Adrenal gland (tissue), 12 donors: ENCODE measurements around the gene PRR18. TPM values are rescaled to one million over a fixed set of nuclear protein-coding genes. Genes with fewer than 3 reads are reported as not detected.

Source experiments
- DNase-seq, 7 donors: peaks; one replicate each; pipeline ENCODE4 v3.0.0-alpha.2; 2019 to 2020
- H3K27ac ChIP-seq, 5 donors: fragments of 200-600 bp; sonication (generic) in 4 of 5; 1 replicate in 3 of 5; 2 replicates in 2 of 5; pipeline versions ENCODE4 v1.5.1 to v1.8.0; 2016 to 2020; ENCODE audit warnings: mild to moderate bottlenecking in 1 of 5
- H3K27me3 ChIP-seq: fragments of 200-600 bp; 2 replicates; pipeline ENCODE4 v1.8.0; 2021
- H3K36me3 ChIP-seq, 2 donors: fragments of 200-600 bp; replicated peaks in 1 of 2; 1 replicate in 1 of 2; 2 replicates in 1 of 2; pipeline versions ENCODE4 v1.5.1 to v1.8.0; 2018 to 2022
- H3K4me1 ChIP-seq, 2 donors: fragments of 200-600 bp; replicated peaks in 1 of 2; 1 replicate in 1 of 2; 2 replicates in 1 of 2; pipeline versions ENCODE4 v1.5.1 to v1.8.0; 2018 to 2021
- H3K4me3 ChIP-seq, 4 donors: fragments of 200-600 bp; sonication (generic) in 3 of 4; one replicate each; pipeline ENCODE4 v1.5.1; 2016 to 2018
- H3K9me3 ChIP-seq, 3 donors: fragments of 200-600 bp; sonication (generic) in 1 of 3; replicated peaks in 1 of 3; 1 replicate in 2 of 3; 2 replicates in 1 of 3; pipeline versions ENCODE4 v1.5.1 to v1.8.0; 2016 to 2021
- CTCF ChIP-seq, 6 experiments: fragments of 450-650 bp in 4 of 6; fragments of 200-600 bp in 2 of 6; sonication (generic) in 1 of 6; IDR thresholded peaks; 1 replicate in 5 of 6; 2 replicates in 1 of 6; pipeline versions ENCODE4 v1.5.1 to v1.8.0; 2016 to 2021; ENCODE audit warnings: antibody characterized with exemption in 6 of 6, mild to moderate bottlenecking in 2 of 6, moderate library complexity in 1 of 6
- POLR2A ChIP-seq, 2 donors: fragments of 450-650 bp; IDR thresholded peaks; one replicate each; pipeline ENCODE4 v1.6.1; 2017; ENCODE audit warnings: antibody characterized with exemption in 2 of 2, mild to moderate bottlenecking in 2 of 2, moderate library complexity in 1 of 2
- WGBS, 4 donors: extraction: QIAGEN DNeasy Blood & Tissue Kit in 2 of 4; methylation state at CpG; one replicate each; pipeline versions ENCODE4 v1.1.5 to v1.1.7; 2013 to 2017; 5-methylcytosine and 5-hydroxymethylcytosine counted together
- intact Hi-C, 2 donors: fragments of 100-400 bp; cut with DNase I; formaldehyde crosslinking; loops; one replicate each; pipeline versions ENCODE4 v1.14.1 to v1.15.0; 2022 to 2023
- polyA plus RNA-seq, 3 donors: library from polyadenylated mRNA; stranded (reverse); fragments of 200-250 nt in 2 of 3; fragments of 350-450 nt in 1 of 3; fragmentation: Illumina TruSeq in 1 of 3; extraction: RNeasy Lipid Tissue Mini Kit (QIAGEN cat#74804) in 1 of 3; gene quantifications; one replicate each; pipeline ENCODE4 v1.2.3, GENCODE V29; 2013 to 2014
- total RNA-seq, 9 donors: library from RNA; depleted of rRNA in 4 of 9; stranded (reverse); fragments of >200 nt in 4 of 9; fragments of 120-200 nt in 1 of 9; fragmentation: NEBNext Ultra II Directional in 1 of 9; extraction: Animal tissue kit (Norgen Biotek cat#: 25700) in 1 of 9; gene quantifications; one replicate each; pipeline versions ENCODE4 v1.1.0 to v1.2.4, GENCODE V29; 2013 to 2023
- donor health status: healthy with polysubstance abuse.
- donor health status: Bipolar disorder and iron deficiency.
- donor health status: DM: yes; HTN: yes; CAD: no.
- donor health status: DM: no; HTN: no; CAD: no.
- donor health status: DM: no; HTN: no; CAD: no.
- donor health status: DM: yes; HTN: yes; CAD: no.

Gene PRR18
- total and polyA plus RNA-seq, 12 donors: 0.07 to 0.60 (median 0.07) TPM; not detected in 9

- Histone ChIP-seq H3K4me1 (no peaks in the 10 kb centered on the region), H3K9me3 (no peaks in the 10 kb centered on the region), H3K27me3 (no peaks in the 10 kb centered on the region), H3K36me3 (no peaks in the 10 kb centered on the region), H3K4me3 (no peak overlapping the region), H3K27ac (no peak overlapping the region)
- TF ChIP-seq POLR2A (IDR thresholded peaks at IDR 0.05) (no peak), CTCF (IDR thresholded peaks at IDR 0.05) (no peak)
- 71 to 75% (median 72%) methylated on average over 12 of the region's 12 CpGs for WGBS, 4 donors
- no peak for DNase-seq
- intact Hi-C loops: no loop called here
These were observed 14.2 kb downstream of the PRR18 start for GRCh38 chr6:166293731-166294584.

DNA sequence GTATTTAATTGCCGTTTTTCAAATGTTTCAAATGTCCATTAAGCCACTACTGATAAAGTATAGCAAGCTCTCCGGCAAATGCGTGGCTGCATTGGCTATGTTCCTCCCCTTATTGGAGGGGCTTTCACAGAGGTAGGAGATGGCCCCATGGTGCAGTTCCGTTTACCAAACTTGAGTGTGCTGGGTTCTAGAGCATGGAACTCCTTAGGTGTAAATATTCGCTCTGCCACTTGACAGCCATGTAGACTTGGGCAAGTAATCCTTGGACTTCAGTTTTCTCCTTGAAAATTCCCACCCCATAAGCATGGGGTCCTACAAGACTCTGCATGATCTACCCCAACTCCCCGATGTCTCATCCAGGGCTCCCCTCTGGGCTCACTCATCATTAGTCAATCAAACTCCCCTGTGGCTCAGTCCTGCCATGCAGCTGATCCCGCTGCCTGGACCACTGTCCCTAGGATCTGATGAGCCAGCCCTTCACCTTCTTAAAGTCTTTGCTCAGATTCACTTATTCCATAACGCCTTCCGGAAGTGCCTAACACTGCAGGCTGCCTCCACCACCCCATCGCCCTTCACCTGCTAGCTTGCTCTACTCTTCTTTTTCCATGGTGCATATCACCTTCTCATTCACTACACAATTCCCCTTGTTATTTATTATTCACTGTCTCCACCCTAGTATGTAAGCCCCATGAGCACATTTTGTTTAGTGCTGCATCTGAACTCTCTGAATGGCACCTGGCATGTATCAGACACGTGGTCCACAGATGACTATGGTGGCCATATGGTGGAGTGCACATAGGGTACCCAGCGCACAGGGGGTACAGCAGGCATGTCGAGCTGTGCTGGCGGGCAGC, 18.8 kb downstream of the PRR18 start:
- H3K36me3 ChIP-seq: no peaks in the 10 kb centered on the region
- peak in 1 of 7 donors; percentile 30 for DNase-seq
- intact Hi-C loops: no loop called here
- WGBS, 4 donors: 89 to 92% (median 91%) methylated on average over 12 to 14 of the region's 14 CpGs
- no peak for TF ChIP-seq POLR2A (IDR thresholded peaks at IDR 0.05)
- TF ChIP-seq CTCF (IDR thresholded peaks at IDR 0.05): no peak
- H3K27ac ChIP-seq: no peak overlapping the region
- H3K9me3 ChIP-seq: no peaks in the 10 kb centered on the region
- no peaks in the 10 kb centered on the region for H3K4me1 ChIP-seq
- H3K27me3 ChIP-seq: no peaks in the 10 kb centered on the region
- H3K4me3 ChIP-seq: no peak overlapping the region

DNA sequence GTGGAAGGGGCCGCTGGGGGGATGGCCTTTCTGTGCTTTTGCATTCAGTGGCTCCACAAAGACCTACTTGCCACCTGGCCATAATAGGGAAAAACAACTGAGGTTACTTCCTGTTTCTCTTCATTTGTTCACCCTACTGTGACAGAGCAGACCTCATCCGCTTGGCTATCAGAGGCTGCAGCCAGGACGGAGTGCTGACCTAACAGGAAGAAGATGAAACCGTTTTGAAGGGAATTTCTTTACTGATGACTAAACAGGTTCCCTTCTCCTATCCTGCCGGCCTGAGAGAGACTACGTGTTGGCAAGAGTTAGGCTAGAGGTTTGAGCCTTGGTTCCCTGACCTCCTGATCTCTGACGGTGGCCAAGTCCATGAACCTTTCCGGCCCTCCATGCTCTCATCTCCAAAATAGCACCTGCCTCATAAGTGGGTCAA, 21.3 kb downstream of the PRR18 start:
- WGBS, 4 donors: 35 to 50% (median 43%) methylated on average over 8 of the region's 8 CpGs
- DNase-seq: peak in 4 of 7 donors; percentile 23 to 37 (median 32)
- no peak overlapping the region for H3K4me3 ChIP-seq
- no peak for TF ChIP-seq POLR2A (IDR thresholded peaks at IDR 0.05)
- no peak for TF ChIP-seq CTCF (IDR thresholded peaks at IDR 0.05)
- H3K4me1 ChIP-seq: no peaks in the 10 kb centered on the region
- no peaks in the 10 kb centered on the region for H3K9me3 ChIP-seq
- intact Hi-C loops: no loop called here
- H3K36me3 ChIP-seq: no peaks in the 10 kb centered on the region
- no peaks in the 10 kb centered on the region for H3K27me3 ChIP-seq
- H3K27ac ChIP-seq: no peak overlapping the region

GRCh38 chr6:166285233-166285632, 23.0 kb downstream of the PRR18 start:
- no peaks in the 10 kb centered on the region for H3K4me1 ChIP-seq
- DNase-seq: no peak
- no peak overlapping the region for H3K27ac ChIP-seq
- intact Hi-C loops: no loop called here
- H3K27me3 ChIP-seq: no peaks in the 10 kb centered on the region
- H3K4me3 ChIP-seq: no peak overlapping the region
- WGBS, 4 donors: 59 to 64% (median 61%) methylated on average over 6 of the region's 6 CpGs
- no peak for TF ChIP-seq POLR2A (IDR thresholded peaks at IDR 0.05)
- no peak for TF ChIP-seq CTCF (IDR thresholded peaks at IDR 0.05)
- no peaks in the 10 kb centered on the region for H3K36me3 ChIP-seq
- no peaks in the 10 kb centered on the region for H3K9me3 ChIP-seq
